Gastroesophageal sphincter (tissue), 3 donors: ENCODE data around the gene SVBP.

Source experiments
- CTCF ChIP-seq, 4 experiments: fragments of 200-600 bp in 2 of 4; fragments of 450-650 bp in 2 of 4; sonication (generic) in 1 of 4; IDR thresholded peaks; one replicate each; pipeline ENCODE4 v1.5.1; 2017 to 2019; ENCODE audit warnings: antibody characterized with exemption in 4 of 4, mild to moderate bottlenecking in 2 of 4, moderate library complexity in 2 of 4
- EP300 ChIP-seq: sonication (generic); formaldehyde crosslinking; IDR thresholded peaks from one replicate; pipeline ENCODE4 v1.6.1; 2017; ENCODE audit warnings: antibody characterized with exemption, mild to moderate bottlenecking
- POLR2A ChIP-seq, 2 donors: fragments of 450-650 bp; IDR thresholded peaks; one replicate each; pipeline ENCODE4 v1.6.1; 2017; ENCODE audit warnings: antibody characterized with exemption in 2 of 2, mild to moderate bottlenecking in 2 of 2, moderate library complexity in 1 of 2

- TF ChIP-seq CTCF (IDR thresholded peaks at IDR 0.05) (no peak), EP300 (no peak), POLR2A (IDR thresholded peaks at IDR 0.05) (no peak)
Observed at GRCh38 chr1:42817976-42818375, 779 bp upstream of the SVBP start.
